AG10803 (cell line): Measurements from ENCODE around the gene RASAL1.
A peak's percentile ranks its signal among the peaks of the same experiment; 100 is the strongest.

Experiments used
- DNase-seq: peaks from one replicate; pipeline ENCODE4 v3.0.0; 2010; ENCODE audit warnings: low read depth
- H3K4me3 ChIP-seq: 2 replicates; pipeline ENCODE4 v1.5.1; 2011; ENCODE audit warnings: mild to moderate bottlenecking, low read length, control low read depth
- TF ChIP-seq, protein P1 (sequence below): conservative IDR thresholded peaks from 2 replicates; pipeline ENCODE4 v1.5.1; 2011; ENCODE audit warnings: mild to moderate bottlenecking, low read length, control low read depth, inconsistent platforms

RASAL1 gene

GRCh38 chr12:113179023-113179422 is 43.5 kb upstream of the RASAL1 start:
- no peak overlapping the region for H3K4me3 ChIP-seq
- DNase-seq, result no peak
- TF ChIP-seq, protein P1, sequence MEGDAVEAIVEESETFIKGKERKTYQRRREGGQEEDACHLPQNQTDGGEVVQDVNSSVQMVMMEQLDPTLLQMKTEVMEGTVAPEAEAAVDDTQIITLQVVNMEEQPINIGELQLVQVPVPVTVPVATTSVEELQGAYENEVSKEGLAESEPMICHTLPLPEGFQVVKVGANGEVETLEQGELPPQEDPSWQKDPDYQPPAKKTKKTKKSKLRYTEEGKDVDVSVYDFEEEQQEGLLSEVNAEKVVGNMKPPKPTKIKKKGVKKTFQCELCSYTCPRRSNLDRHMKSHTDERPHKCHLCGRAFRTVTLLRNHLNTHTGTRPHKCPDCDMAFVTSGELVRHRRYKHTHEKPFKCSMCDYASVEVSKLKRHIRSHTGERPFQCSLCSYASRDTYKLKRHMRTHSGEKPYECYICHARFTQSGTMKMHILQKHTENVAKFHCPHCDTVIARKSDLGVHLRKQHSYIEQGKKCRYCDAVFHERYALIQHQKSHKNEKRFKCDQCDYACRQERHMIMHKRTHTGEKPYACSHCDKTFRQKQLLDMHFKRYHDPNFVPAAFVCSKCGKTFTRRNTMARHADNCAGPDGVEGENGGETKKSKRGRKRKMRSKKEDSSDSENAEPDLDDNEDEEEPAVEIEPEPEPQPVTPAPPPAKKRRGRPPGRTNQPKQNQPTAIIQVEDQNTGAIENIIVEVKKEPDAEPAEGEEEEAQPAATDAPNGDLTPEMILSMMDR, result no peak

GRCh38 chr12:113174461-113175384 is 39.2 kb upstream of the RASAL1 start:
- no peak overlapping the region for H3K4me3 ChIP-seq

DNA sequence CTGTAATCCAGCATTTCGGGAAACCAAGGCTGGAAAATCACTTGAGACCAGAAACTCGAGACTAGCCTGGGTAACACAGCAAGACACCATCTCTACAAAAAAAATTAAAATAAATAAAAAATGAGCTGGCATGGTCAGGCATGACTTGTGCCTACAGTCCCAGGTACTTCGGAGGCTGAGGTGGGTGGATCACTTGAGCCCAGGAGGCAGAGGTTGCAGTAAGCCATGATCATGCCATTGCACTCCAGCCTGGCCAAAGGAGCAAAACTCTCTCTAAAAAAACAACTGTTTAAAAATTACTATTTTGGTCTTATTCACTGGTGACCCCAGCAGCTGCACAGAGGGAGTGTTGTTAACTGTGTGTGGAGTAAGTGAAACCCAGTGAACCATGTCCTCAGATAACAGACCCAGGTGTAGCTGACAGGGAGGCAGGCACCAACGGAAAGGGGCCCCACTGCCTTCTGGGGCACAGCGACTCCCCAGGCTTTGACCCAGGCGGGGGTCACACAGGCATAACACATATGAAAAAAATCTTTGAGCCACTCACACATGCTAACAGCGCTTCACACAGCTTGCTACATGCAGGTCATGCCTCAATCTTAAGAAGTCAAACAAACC is 37.6 kb upstream of the RASAL1 start:
- TF ChIP-seq, protein P1, result no peak
- no peak for DNase-seq

More at GRCh38 chr12:113174461-113175384, 39.2 kb upstream of the RASAL1 start:
- TF ChIP-seq, protein P1, result peak; percentile 95
- DNase-seq, result peak; percentile 54

GRCh38 chr12:113172185-113172584 is 36.6 kb upstream of the RASAL1 start:
- H3K4me3 ChIP-seq, result no peak overlapping the region
- no peak for DNase-seq
- TF ChIP-seq, protein P1, result no peak

More for the DNA sequence above, 37.6 kb upstream of the RASAL1 start:
- H3K4me3 ChIP-seq, result no peak overlapping the region

GRCh38 chr12:113171543-113171942 is 36.0 kb upstream of the RASAL1 start:
- DNase-seq, result no peak
- TF ChIP-seq, protein P1, result no peak
- no peak overlapping the region for H3K4me3 ChIP-seq

DNA sequence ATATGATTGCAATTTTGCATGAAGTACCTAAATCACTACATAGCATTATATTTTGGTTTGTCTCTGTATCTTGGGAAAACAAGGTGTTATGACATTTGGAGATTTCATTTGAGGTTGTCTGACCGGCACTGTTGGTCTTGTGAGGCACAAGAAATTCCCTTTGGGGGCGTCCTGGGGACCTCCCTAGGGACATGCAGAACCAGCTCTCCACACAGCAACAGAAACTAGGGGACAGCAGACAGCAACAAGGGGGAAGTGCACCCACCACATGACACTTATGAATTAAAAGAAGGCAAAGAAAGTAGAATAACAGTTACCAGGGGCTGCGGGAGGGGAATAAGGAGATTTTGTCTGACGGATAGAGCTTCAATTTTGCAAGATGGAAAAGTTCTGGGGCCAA is 35.4 kb upstream of the RASAL1 start:
- no peak overlapping the region for H3K4me3 ChIP-seq
- DNase-seq, result no peak
- TF ChIP-seq, protein P1, result no peak

DNA sequence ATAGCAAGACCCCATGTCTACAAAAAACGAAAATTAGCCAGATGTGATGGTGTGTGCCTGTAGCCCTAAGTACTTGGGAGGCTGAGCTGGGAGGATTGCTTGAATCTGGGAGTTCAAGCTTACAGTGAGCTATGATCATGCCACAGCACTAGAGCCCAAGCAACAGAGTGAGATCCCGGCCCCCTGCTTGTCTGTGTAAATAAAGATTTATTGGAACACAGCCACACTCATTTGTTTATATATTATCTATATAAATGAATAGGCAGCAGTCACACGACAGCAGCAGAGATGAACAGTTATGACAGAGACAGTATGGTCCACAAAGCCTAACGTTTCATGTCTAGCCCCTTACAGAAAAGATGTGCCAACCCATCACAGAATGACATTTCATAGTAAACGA is 34.9 kb upstream of the RASAL1 start:
- DNase-seq, result no peak
- TF ChIP-seq, protein P1, result no peak
- no peak overlapping the region for H3K4me3 ChIP-seq
